GM21737 (cell line): ENCODE measurements around the gene GUCY1A2.

Experiments used
- ATAC-seq: cut with Tn5 transposase; IDR thresholded peaks from one replicate; pipeline ENCODE4 v1.9.1; 2021; ENCODE audit warnings: mild to moderate bottlenecking, moderate library complexity; ENCODE audit not compliant: unreplicated experiment

GUCY1A2 gene

GRCh38 chr11:106679581-106679980 lies 338.7 kb downstream of the GUCY1A2 start:
- ATAC-seq = no peak

GRCh38 chr11:106679181-106679580 lies 339.1 kb downstream of the GUCY1A2 start:
- no peak for ATAC-seq

- no peak for ATAC-seq
These were observed 348.2 kb downstream of the GUCY1A2 start for GRCh38 chr11:106670069-106670468.

- ATAC-seq = no peak
These were observed 350.1 kb downstream of the GUCY1A2 start for GRCh38 chr11:106668147-106668546.

- ATAC-seq = no peak
These were observed 361.6 kb downstream of the GUCY1A2 start for GRCh38 chr11:106656646-106657045.

GRCh38 chr11:106644824-106645223 lies 373.5 kb downstream of the GUCY1A2 start:
- no peak for ATAC-seq

GRCh38 chr11:106642331-106642730 lies 375.9 kb downstream of the GUCY1A2 start:
- no peak for ATAC-seq

- ATAC-seq = no peak
These were observed 386.0 kb downstream of the GUCY1A2 start for GRCh38 chr11:106632283-106632682.

- no peak for ATAC-seq
These were observed 390.6 kb downstream of the GUCY1A2 start for GRCh38 chr11:106627694-106628093.

- ATAC-seq = no peak
These were observed 392.7 kb downstream of the GUCY1A2 start for GRCh38 chr11:106625566-106625965.

GRCh38 chr11:106624377-106624776 lies 393.9 kb downstream of the GUCY1A2 start:
- no peak for ATAC-seq
